ENCODE data around the gene TTK.

GRCh38 chr6:80004173-80005072, at the start of gene TTK:
- TF ChIP-seq, protein P1, sequence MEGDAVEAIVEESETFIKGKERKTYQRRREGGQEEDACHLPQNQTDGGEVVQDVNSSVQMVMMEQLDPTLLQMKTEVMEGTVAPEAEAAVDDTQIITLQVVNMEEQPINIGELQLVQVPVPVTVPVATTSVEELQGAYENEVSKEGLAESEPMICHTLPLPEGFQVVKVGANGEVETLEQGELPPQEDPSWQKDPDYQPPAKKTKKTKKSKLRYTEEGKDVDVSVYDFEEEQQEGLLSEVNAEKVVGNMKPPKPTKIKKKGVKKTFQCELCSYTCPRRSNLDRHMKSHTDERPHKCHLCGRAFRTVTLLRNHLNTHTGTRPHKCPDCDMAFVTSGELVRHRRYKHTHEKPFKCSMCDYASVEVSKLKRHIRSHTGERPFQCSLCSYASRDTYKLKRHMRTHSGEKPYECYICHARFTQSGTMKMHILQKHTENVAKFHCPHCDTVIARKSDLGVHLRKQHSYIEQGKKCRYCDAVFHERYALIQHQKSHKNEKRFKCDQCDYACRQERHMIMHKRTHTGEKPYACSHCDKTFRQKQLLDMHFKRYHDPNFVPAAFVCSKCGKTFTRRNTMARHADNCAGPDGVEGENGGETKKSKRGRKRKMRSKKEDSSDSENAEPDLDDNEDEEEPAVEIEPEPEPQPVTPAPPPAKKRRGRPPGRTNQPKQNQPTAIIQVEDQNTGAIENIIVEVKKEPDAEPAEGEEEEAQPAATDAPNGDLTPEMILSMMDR (conservative IDR thresholded peaks at IDR 0.05 in 1 of 2, IDR thresholded peaks at IDR 0.05 in 1 of 2; ENCODE audit: extremely low read depth in 1 of 2, insufficient read depth in 1 of 2, low read depth in 1 of 2, low read length in 2 of 2): no peak
- TF ChIP-seq EZH2 (IDR thresholded peaks at IDR 0.05; ENCODE audit: borderline replicate concordance, low read length): no peak

Data from mammary epithelial cell (primary cell).